Fibroblast of villous mesenchyme (primary cell): ENCODE measurements around the gene PLCXD3. TPM values are rescaled to one million over a fixed set of nuclear protein-coding genes. Genes with fewer than 3 reads are reported as not detected.

Experiments used
- DNase-seq: peaks from one replicate; pipeline ENCODE4 v3.0.0-alpha.2; 2010; ENCODE audit warnings: low read depth
- H3K4me3 ChIP-seq: 2 replicates; pipeline ENCODE4 v1.5.1; 2011; ENCODE audit warnings: low read depth, mild to moderate bottlenecking, low read length
- CTCF ChIP-seq: IDR thresholded peaks from 2 replicates; pipeline ENCODE4 v1.5.1; 2012; ENCODE audit warnings: low read depth, mild to moderate bottlenecking, low read length; ENCODE audit not compliant: insufficient read depth
- total RNA-seq: library from RNA; depleted of rRNA; stranded (reverse); fragments of >200 nt; gene quantifications from 2 replicates; pipeline ENCODE4 v1.2.3, GENCODE V29; 2012

The PLCXD3 gene
- total RNA-seq, 1 donor = 0.43 TPM

- DNase-seq = no peak
- TF ChIP-seq CTCF = no peak
- H3K4me3 ChIP-seq = no peak overlapping the region
These were observed 225.5 kb downstream of the PLCXD3 start for GRCh38 chr5:41284938-41285337.

GRCh38 chr5:41281215-41281810 lies 229.1 kb downstream of the PLCXD3 start:
- no peak for TF ChIP-seq CTCF
- H3K4me3 ChIP-seq = no peak overlapping the region
- DNase-seq = no peak

GRCh38 chr5:41279040-41279439 lies 231.4 kb downstream of the PLCXD3 start:
- no peak overlapping the region for H3K4me3 ChIP-seq
- no peak for TF ChIP-seq CTCF
- no peak for DNase-seq

- no peak for DNase-seq
- H3K4me3 ChIP-seq = no peak overlapping the region
- TF ChIP-seq CTCF = no peak
These were observed 232.7 kb downstream of the PLCXD3 start for GRCh38 chr5:41277476-41278245.

- DNase-seq = no peak
- TF ChIP-seq CTCF = no peak
- H3K4me3 ChIP-seq = no peak overlapping the region
These were observed 234.4 kb downstream of the PLCXD3 start for GRCh38 chr5:41275813-41276512.

- DNase-seq = peak; percentile 59
- peak; percentile 77 for TF ChIP-seq CTCF
These were observed 239.8 kb downstream of the PLCXD3 start for GRCh38 chr5:41270423-41271251.

More at GRCh38 chr5:41270423-41271251, 239.8 kb downstream of the PLCXD3 start:
- no peak overlapping the region for H3K4me3 ChIP-seq
